H54 (cell line): ENCODE results near the gene SRPRA.

Source experiments
- DNase-seq: peaks from one replicate; pipeline ENCODE4 v3.0.0; 2011; ENCODE audit warnings: low spot score, mixed read lengths; ENCODE audit not compliant: insufficient read length
- FAIRE-seq: peaks from 3 replicates; lab custom pipeline; 2011; peaks lifted over from hg19 to GRCh38; lab: Jason Lieb, UNC
- POLR2A ChIP-seq: IDR thresholded peaks from 2 replicates; pipeline ENCODE4 v1.6.1; 2011; ENCODE audit warnings: low read depth, mild to moderate bottlenecking, low read length

The SRPRA gene

GRCh38 chr11:126231725-126232459 lies 36.8 kb downstream of the SRPRA start:
- FAIRE-seq (no peak), DNase-seq (no peak)
- TF ChIP-seq POLR2A, result no peak

DNA sequence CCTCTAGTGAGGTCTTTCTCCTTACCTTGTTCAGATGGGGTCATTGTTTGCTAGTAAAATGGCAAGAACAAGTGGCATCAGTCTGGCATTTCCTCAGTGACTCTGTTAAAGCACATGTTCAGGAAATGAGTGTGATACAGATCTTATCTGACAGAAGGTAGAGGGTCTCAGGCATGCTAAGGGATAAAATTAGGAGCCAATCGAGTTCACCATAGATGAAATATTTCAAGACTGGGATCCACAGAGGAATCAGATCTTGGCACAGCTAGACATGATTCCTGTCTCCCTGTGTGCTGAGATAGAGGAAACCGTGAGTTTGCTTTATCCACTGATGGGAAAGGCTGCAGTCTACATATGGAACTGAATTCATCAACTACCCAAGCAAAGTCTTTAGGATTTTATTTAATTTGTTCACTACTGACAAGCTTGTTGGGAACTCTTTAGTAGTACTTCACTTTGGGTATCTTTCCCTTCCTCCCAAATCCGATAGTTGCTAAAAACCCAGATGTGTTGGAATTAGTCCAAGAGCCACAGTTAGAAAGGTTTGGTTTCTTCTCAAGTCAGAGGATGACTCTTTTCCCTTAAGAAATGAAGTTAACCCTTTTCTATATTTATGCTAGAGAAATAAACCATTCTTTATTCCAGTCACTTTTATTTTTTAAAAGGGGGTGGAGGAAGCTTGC lies 38.7 kb downstream of the SRPRA start:
- no peak for TF ChIP-seq POLR2A
- FAIRE-seq (no peak), DNase-seq (no peak)

DNA sequence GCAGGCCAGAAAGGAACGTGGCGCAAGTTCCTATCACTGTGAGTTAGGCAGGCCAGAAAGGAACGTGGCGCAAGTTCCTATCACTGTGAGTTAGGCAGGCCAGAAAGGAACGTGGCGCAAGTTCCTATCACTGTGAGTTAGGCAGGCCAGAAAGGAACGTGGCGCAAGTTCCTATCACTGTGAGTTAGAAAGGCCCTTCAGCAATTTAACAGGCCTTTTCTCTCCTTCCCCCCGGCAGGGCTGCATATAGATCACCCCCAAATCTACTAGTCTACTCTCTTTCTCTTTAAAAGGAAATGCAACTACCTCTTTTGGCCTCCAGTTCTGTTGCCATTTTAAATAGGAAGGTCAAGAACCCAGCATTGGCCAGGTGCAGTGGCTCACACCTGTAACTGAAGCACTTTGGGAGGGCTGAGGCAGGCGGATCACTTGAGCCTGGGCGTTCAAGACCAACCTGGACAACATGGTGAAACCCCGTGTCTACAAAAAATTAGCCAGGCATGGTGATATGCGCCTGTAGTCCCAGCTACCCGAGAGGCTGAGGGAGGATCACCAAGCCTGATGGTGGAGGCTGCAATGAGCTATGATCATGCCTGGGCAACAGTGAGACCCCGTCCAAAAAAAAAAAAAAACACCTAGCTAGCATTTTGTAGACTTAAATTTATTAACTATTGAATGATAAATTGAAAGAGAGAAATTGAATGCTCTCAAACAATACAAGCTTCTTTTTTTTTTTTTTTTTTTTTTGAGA lies 42.2 kb downstream of the SRPRA start:
- no peak for TF ChIP-seq POLR2A
- no peak for DNase-seq
- no peak for FAIRE-seq

GRCh38 chr11:126225295-126225665 lies 43.4 kb downstream of the SRPRA start:
- no peak for FAIRE-seq
- no peak for DNase-seq
- TF ChIP-seq POLR2A, result no peak

- DNase-seq (no peak), FAIRE-seq (no peak)
- no peak for TF ChIP-seq POLR2A
Observed at GRCh38 chr11:126224647-126225294, 43.9 kb downstream of the SRPRA start.

DNA sequence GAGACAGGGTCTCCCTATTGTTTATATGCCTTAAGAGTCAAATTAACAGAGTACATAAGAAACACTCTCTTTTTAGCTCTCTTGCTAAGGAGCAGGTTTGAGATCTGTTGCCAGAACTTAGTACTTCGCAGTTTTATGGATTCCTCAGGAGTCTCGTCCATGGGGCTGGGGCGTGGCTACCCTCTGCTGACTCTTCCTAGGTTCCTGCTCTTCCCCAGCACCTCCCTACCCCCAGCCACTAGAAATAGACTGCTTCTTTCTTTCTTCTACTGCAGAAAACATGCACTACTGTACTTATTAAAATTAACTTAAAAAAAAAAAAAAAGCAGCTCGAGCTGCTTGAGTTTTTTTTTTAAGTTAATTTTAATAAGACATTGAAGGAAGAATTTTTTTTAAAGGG lies 49.1 kb downstream of the SRPRA start:
- FAIRE-seq, result no peak

DNA sequence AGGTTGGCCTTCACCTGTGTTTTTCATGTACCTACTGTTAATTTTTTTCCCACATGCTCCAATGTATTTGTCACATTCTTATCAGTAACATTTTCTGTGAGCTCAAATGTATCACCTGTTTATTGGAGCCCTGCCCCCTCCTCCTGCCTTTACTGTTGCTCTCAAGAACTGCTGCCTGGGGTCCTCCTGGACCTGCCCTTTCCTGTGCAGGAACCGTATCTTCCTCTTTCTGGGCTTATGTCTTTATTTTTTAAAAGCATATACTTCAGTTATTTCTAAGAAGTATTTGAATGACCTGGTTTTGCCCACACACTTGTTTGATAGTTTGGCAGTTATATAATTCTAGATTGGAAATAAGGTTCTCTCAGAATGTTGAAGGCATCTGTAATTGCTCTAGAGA lies 51.2 kb downstream of the SRPRA start:
- no peak for TF ChIP-seq POLR2A
- no peak for DNase-seq
- no peak for FAIRE-seq

More for the DNA sequence above, 49.1 kb downstream of the SRPRA start:
- DNase-seq, result no peak
- TF ChIP-seq POLR2A, result no peak

DNA sequence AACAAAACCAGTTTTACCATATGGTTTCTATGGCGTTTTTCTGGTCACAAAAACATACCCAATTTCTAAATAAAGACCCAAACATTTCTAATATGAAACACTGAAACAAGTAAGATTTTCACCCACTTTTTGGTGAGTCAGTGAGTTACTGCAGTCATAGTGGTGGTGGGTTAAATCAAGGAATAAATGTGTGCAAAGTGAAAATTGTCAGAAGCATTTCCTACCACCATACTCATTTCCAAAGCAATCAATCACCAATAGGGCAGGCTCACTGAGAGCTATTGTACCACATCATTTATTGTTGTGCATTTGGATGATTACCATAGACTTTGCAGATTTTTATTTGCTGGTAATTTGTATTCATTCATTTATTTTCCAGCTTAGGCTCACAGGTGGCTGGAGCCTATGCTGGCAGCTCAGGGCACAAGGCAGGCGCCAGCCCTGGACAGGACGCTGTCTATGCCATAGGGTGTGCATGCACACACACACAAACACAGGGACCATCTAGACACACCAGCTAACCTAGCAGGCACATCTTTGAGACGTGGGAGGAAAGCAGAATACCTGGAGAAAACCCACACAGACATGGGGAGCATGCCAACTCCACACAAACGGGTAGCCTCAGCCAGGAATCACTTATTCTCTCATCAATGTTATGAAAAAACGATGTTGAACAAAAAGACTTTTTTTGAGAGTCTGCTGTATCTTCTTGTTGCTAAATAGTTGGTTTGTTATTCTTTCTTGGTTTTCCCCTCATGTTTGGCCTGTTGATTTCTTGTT lies 52.0 kb downstream of the SRPRA start:
- no peak for TF ChIP-seq POLR2A
- FAIRE-seq, result no peak
- no peak for DNase-seq

DNA sequence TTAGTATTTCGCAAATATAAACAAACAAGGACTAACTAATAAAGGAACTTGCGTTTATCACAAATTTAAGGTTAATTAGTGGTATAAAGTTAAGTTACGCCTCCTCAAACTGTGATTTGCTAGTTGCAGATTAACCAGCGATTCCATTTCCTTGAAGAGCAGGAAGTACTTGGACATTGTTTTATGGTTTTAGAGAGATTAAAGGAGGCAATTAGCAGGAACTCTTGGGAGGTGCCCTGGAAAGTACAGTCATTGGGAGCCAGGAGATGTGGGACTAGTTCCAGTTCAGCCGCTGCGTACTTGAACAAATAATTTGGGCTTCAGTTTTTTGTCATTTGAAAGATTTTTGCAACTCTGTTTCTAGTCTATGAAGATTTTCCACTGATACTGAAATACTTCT lies 53.9 kb downstream of the SRPRA start:
- no peak for TF ChIP-seq POLR2A
- FAIRE-seq (no peak), DNase-seq (no peak)

DNA sequence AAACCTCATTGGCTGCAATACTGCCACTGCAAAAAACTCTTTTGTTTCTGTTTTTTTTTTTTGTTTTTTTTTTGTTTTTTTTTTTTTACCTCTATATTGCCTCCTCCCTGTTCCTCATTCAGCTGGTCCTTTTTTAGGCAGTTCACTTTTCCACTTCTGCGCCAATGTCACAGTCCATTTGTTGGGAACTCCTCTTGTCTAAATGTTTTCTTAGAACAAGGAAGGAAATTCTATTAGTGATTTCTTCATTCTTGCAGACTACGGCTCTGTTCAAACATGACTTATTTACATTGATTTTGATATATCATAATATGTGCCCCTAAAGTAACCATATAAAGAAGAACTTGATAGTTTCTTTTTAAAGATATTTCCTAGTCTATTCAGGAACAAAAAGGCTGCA lies 54.3 kb downstream of the SRPRA start:
- no peak for TF ChIP-seq POLR2A
- DNase-seq (no peak), FAIRE-seq (no peak)
